Tibial nerve (tissue), 4 donors: ENCODE results near the gene ALDH1L1.

ENCODE experiments used
- EP300 ChIP-seq, 2 donors: sonication (generic); formaldehyde crosslinking; IDR thresholded peaks; one replicate each; pipeline ENCODE4 v1.6.1; 2017; ENCODE audit warnings: antibody characterized with exemption in 2 of 2, mild to moderate bottlenecking in 1 of 2
- POLR2A ChIP-seq, 2 donors: fragments of 450-650 bp; IDR thresholded peaks; one replicate each; pipeline ENCODE4 v1.6.1; 2017; ENCODE audit warnings: antibody characterized with exemption in 2 of 2, mild to moderate bottlenecking in 2 of 2, moderate library complexity in 2 of 2
- TF ChIP-seq, protein P1 (sequence below), 5 experiments: fragments of 200-600 bp in 3 of 5; fragments of 450-650 bp in 2 of 5; sonication (generic) in 3 of 5; IDR thresholded peaks; one replicate each; pipeline ENCODE4 v1.5.1; 2016 to 2019; ENCODE audit warnings: antibody characterized with exemption in 5 of 5, mild to moderate bottlenecking in 3 of 5, moderate library complexity in 2 of 5

DNA sequence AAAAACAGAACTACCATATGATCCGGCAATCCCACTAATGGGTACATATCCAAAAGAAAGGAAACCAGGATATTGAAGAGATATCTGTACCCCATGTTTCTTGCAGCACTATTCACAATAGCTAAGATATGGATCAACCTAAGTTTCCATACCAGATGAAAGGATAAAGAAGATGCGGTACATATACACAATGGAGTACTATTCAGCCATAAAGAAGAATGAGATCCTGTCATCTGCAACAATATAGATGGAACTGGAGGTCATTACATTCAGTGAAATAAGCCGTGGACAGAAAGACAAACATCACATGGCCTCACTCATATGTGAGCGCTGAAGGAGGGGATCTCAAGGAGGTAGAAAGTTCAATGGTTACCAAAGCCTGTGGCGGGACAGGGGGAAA lies 99.4 kb downstream of the ALDH1L1 start:
- no peak for TF ChIP-seq POLR2A (IDR thresholded peaks at IDR 0.05)
- TF ChIP-seq, protein P1, sequence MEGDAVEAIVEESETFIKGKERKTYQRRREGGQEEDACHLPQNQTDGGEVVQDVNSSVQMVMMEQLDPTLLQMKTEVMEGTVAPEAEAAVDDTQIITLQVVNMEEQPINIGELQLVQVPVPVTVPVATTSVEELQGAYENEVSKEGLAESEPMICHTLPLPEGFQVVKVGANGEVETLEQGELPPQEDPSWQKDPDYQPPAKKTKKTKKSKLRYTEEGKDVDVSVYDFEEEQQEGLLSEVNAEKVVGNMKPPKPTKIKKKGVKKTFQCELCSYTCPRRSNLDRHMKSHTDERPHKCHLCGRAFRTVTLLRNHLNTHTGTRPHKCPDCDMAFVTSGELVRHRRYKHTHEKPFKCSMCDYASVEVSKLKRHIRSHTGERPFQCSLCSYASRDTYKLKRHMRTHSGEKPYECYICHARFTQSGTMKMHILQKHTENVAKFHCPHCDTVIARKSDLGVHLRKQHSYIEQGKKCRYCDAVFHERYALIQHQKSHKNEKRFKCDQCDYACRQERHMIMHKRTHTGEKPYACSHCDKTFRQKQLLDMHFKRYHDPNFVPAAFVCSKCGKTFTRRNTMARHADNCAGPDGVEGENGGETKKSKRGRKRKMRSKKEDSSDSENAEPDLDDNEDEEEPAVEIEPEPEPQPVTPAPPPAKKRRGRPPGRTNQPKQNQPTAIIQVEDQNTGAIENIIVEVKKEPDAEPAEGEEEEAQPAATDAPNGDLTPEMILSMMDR (IDR thresholded peaks at IDR 0.05): no peak
- TF ChIP-seq EP300 (IDR thresholded peaks at IDR 0.05): no peak
